RWPE2 (cell line): ENCODE results near the gene PTGES2.

Experiments used
- ATAC-seq: fragments of 200-7000 bp; cut with Tn5 transposase; 3 replicates; pipeline ENCODE4 v1.9.1; 2021; ENCODE audit warnings: low read depth
- DNase-seq: peaks from one replicate; pipeline ENCODE4 v3.0.0-alpha.2; 2020; ENCODE audit warnings: low spot score
- H3K27ac ChIP-seq: fragments of 450-650 bp; 2 replicates; pipeline ENCODE4 v1.5.1; 2017; ENCODE audit warnings: mild to moderate bottlenecking; ENCODE audit not compliant: poor library complexity, severe bottlenecking
- H3K27me3 ChIP-seq: fragments of 250-450 bp; sonication (Bioruptor Pico); 2 replicates; pipeline ENCODE4 v1.5.1; 2021; ENCODE audit warnings: mild to moderate bottlenecking, moderate library complexity; ENCODE audit not compliant: insufficient read depth, poor library complexity, severe bottlenecking
- H3K36me3 ChIP-seq: fragments of 250-450 bp; sonication (Bioruptor Pico); 2 replicates; pipeline ENCODE4 v1.5.1; 2020; ENCODE audit warnings: low read depth, mild to moderate bottlenecking, moderate library complexity
- H3K4me1 ChIP-seq: fragments of 250-450 bp; sonication (Bioruptor Pico); 2 replicates; pipeline ENCODE4 v1.5.1; 2021; ENCODE audit warnings: mild to moderate bottlenecking, moderate library complexity; ENCODE audit not compliant: insufficient read depth, poor library complexity, severe bottlenecking
- H3K4me3 ChIP-seq: fragments of 250-450 bp; sonication (Bioruptor Pico); 2 replicates; pipeline ENCODE4 v1.5.1; 2021; ENCODE audit warnings: mild to moderate bottlenecking, moderate library complexity; ENCODE audit not compliant: severe bottlenecking
- H3K9me3 ChIP-seq: fragments of 250-450 bp; sonication (Bioruptor Pico); 2 replicates; pipeline ENCODE4 v1.5.1; 2021; ENCODE audit warnings: mild to moderate bottlenecking, moderate library complexity; ENCODE audit not compliant: severe bottlenecking
- CTCF ChIP-seq: fragments of 450-650 bp; IDR thresholded peaks from one replicate; pipeline ENCODE4 v1.5.1; 2017; ENCODE audit warnings: mild to moderate bottlenecking, moderate library complexity; ENCODE audit not compliant: poor library complexity, severe bottlenecking

Gene PTGES2

GRCh38 chr9:128153947-128154695, 26.6 kb upstream of the PTGES2 start:
- Histone ChIP-seq H3K4me1 (peaks cover 5% of the 10 kb centered on the region), H3K27me3 (no peaks in the 10 kb centered on the region), H3K9me3 (no peaks in the 10 kb centered on the region), H3K36me3 (no peaks in the 10 kb centered on the region), H3K4me3 (no peak overlapping the region), H3K27ac (no peak overlapping the region)
- DNase-seq (no peak), ATAC-seq (no peak)
- no peak for TF ChIP-seq CTCF

- no peak overlapping the region for H3K27ac ChIP-seq
- DNase-seq, result no peak
- TF ChIP-seq CTCF, result no peak
- peaks cover 13% of the 10 kb centered on the region for H3K4me1 ChIP-seq
- H3K27me3 ChIP-seq, result no peaks in the 10 kb centered on the region
- H3K4me3 ChIP-seq, result no peak overlapping the region
- H3K36me3 ChIP-seq, result no peaks in the 10 kb centered on the region
- ATAC-seq, result no peak
- H3K9me3 ChIP-seq, result no peaks in the 10 kb centered on the region
Measured at GRCh38 chr9:128153060-128153946, 25.8 kb upstream of the PTGES2 start.

GRCh38 chr9:128152133-128153059, 24.9 kb upstream of the PTGES2 start:
- Histone ChIP-seq H3K4me3 (no peak overlapping the region), H3K36me3 (no peaks in the 10 kb centered on the region), H3K27ac (no peak overlapping the region), H3K27me3 (no peaks in the 10 kb centered on the region), H3K9me3 (no peaks in the 10 kb centered on the region), H3K4me1 (peaks cover 16% of the 10 kb centered on the region)
- ATAC-seq, result no peak
- no peak for TF ChIP-seq CTCF
- no peak for DNase-seq

- H3K36me3 ChIP-seq, result no peaks in the 10 kb centered on the region
- no peak for TF ChIP-seq CTCF
- no peak overlapping the region for H3K4me3 ChIP-seq
- ATAC-seq (no peak), DNase-seq (no peak)
- H3K27me3 ChIP-seq, result no peaks in the 10 kb centered on the region
- H3K4me1 ChIP-seq, result peaks cover 16% of the 10 kb centered on the region
- no peak overlapping the region for H3K27ac ChIP-seq
- no peaks in the 10 kb centered on the region for H3K9me3 ChIP-seq
Measured at GRCh38 chr9:128151309-128152132, 24.0 kb upstream of the PTGES2 start.
